Mucosa of stomach (tissue), 1 donor: Measurements from ENCODE around the gene MKI67.

Experiments
- H3K27me3 ChIP-seq: one replicate; pipeline ENCODE4 v1.7.0; 2013; ENCODE audit warnings: mild to moderate bottlenecking, low read length; ENCODE audit not compliant: control insufficient read depth, insufficient read depth
- H3K36me3 ChIP-seq: one replicate; pipeline ENCODE4 v1.7.0; 2013; ENCODE audit warnings: low read length; ENCODE audit not compliant: control insufficient read depth, insufficient read depth
- H3K4me1 ChIP-seq: one replicate; pipeline ENCODE4 v1.7.0; 2013; ENCODE audit warnings: mild to moderate bottlenecking, low read length; ENCODE audit not compliant: control insufficient read depth, insufficient read depth
- H3K4me3 ChIP-seq: one replicate; pipeline ENCODE4 v1.7.0; 2013; ENCODE audit warnings: low read length
- H3K9ac ChIP-seq: one replicate; pipeline ENCODE4 v1.7.0; 2013; ENCODE audit warnings: mild to moderate bottlenecking, low read length, moderate library complexity
- H3K9me3 ChIP-seq: one replicate; pipeline ENCODE4 v1.7.0; 2013; ENCODE audit warnings: mild to moderate bottlenecking, low read length, moderate library complexity; ENCODE audit not compliant: control insufficient read depth
- donor health status: Pancreatic carcinoma.

Gene MKI67

DNA sequence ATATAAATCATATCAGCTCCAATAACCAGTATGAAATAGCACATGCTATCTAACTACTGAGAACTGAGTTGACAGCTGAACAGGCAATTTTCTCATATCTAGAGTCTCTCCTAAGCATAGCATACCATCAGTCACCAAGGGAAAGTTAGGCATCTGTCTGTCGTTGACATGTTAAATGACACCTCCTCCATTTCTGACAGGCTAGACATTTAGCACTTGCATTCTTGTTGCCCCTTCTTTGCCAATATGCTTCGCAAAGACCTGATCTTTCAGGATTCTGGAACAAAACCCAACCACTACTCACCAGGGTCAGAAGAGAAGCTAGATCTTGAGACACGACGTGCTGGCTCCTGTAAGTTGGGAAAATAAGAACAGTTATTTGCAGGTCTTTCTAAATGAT, 10.0 kb downstream of the MKI67 start:
- no peaks in the 10 kb centered on the region for H3K4me1 ChIP-seq
- H3K4me3 ChIP-seq, result no peak overlapping the region
- no peaks in the 10 kb centered on the region for H3K27me3 ChIP-seq
- no peaks in the 10 kb centered on the region for H3K9me3 ChIP-seq
- H3K36me3 ChIP-seq, result no peaks in the 10 kb centered on the region
- no peak overlapping the region for H3K9ac ChIP-seq

DNA sequence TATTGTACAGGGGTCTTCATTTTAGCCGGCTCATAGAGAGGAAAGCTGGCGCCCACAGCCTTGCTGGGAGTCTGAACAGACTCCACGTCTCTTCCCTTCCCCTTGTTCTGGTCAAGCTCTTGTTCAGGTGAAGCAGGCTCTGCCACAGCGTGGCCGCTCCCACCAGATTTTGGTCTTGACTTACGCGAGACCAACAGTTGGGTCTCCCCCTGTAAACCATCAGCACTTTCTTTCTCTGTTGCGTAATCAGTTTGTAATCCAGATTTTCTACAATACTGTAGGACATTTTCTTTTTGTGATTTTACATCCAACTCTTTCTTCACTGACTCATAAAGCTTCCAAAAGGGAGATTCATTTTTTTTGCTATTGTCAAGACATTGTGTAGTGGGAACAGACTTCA, 10.9 kb downstream of the MKI67 start:
- Histone ChIP-seq H3K36me3 (no peaks in the 10 kb centered on the region), H3K4me3 (no peak overlapping the region), H3K9me3 (no peaks in the 10 kb centered on the region)

DNA sequence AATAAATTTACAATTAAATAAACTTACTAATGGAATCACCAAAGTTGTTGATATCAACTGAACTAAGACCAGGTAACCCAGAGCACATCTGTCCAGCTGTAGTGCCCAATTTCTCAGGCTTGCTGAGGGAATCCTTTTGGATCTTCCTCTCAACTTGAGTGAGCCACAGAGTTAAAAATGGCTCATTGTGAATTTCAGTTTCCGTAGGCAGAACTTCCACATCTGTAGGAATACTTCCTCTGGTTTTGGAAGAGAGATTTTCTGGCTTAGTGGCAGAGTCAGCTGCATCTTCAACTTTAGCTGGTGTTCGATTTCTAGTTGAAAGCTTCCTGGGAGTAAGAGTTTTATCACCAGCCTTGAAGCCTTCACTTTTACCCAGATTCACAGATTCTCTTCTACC, 11.3 kb downstream of the MKI67 start:
- H3K27me3 ChIP-seq, result no peaks in the 10 kb centered on the region
- no peak overlapping the region for H3K4me3 ChIP-seq
- no peaks in the 10 kb centered on the region for H3K36me3 ChIP-seq
- no peak overlapping the region for H3K9ac ChIP-seq
- H3K4me1 ChIP-seq, result no peaks in the 10 kb centered on the region
- no peaks in the 10 kb centered on the region for H3K9me3 ChIP-seq

More for the DNA sequence above, 10.9 kb downstream of the MKI67 start:
- Histone ChIP-seq H3K27me3 (no peaks in the 10 kb centered on the region), H3K9ac (no peak overlapping the region), H3K4me1 (no peaks in the 10 kb centered on the region)

DNA sequence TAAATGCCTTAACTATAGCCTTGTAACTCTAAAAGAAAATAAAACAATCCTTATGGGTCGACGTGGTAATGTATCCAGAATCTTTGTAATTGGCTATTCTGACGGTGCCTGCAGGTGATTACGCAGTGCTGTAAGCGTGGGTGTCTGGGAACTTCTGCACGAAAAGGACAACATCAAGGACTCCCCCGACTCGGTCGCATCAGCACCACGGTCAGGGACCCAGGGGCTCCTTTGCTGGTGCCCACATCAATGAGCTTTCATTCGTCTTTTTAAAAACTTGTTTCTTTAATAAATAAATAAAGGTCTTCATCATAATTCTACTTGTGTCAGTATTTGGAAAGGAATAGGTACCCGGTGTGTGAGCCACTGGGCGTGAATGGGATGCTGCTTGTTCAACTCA, 13.2 kb downstream of the MKI67 start:
- no peaks in the 10 kb centered on the region for H3K9me3 ChIP-seq
- no peaks in the 10 kb centered on the region for H3K27me3 ChIP-seq
- no peak overlapping the region for H3K9ac ChIP-seq
- H3K36me3 ChIP-seq, result no peaks in the 10 kb centered on the region
- H3K4me3 ChIP-seq, result no peak overlapping the region
- H3K4me1 ChIP-seq, result no peaks in the 10 kb centered on the region

DNA sequence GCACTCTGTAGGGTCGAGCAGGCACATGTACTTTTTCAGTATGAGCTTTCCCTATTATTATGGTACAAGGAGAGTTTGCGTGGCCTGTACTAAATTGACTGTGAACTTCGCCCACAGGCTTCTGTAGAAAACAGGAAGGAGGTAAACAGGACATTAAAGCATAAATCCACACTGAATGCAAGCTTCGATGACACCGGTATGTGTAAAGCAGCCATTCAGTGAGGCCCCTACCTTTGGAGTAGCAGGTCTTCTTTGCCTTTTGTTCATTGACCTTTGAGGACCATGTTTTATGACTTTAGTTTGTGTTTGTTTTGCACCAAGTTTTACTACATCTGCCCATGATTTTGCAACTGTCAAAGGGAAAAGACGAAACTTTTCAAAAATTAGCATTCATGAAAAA, 14.5 kb downstream of the MKI67 start:
- no peaks in the 10 kb centered on the region for H3K27me3 ChIP-seq
- no peaks in the 10 kb centered on the region for H3K4me1 ChIP-seq
- no peaks in the 10 kb centered on the region for H3K36me3 ChIP-seq
- H3K9ac ChIP-seq, result no peak overlapping the region
- H3K4me3 ChIP-seq, result no peak overlapping the region
- no peaks in the 10 kb centered on the region for H3K9me3 ChIP-seq

DNA sequence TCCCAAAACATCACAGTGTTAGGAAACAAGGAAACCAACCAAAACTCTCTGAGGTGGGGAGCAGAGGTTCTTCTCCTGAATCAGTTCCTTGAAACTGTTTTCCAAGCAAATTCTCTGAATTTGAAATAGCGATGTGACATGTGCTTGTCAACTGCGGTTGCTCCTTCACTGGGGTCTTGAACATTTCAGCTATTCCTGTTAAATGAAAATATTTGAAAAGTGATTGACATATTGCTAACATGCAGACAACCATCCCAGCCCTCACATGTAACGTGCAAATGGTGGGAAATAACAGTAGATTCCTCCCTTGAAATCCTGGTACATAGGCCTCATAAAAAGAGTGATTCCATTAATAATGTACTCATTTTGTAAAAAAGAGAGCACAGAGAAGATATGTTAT, 15.9 kb downstream of the MKI67 start:
- H3K9ac ChIP-seq, result no peak overlapping the region
- H3K9me3 ChIP-seq, result no peaks in the 10 kb centered on the region
- H3K36me3 ChIP-seq, result no peaks in the 10 kb centered on the region
- no peak overlapping the region for H3K4me3 ChIP-seq
- H3K27me3 ChIP-seq, result no peaks in the 10 kb centered on the region
- no peaks in the 10 kb centered on the region for H3K4me1 ChIP-seq

DNA sequence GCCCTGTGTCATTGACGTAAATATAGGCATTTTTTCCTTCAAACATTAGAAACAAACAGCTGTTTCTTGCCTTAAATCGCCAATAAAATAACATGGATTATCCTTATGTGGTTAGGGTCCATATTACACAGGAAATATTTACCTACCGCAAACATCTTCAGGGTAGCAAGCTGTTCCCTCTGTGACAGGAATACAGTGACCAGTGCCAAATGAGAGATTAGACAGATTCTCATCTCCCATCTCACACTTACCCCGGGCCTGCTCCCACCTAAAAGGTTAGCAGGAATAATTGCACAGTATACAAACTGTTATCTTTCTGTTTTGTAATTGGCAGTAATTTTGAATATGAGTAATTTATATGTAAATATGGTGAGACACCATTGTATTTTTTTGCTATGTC, 16.5 kb downstream of the MKI67 start:
- no peaks in the 10 kb centered on the region for H3K36me3 ChIP-seq
- no peaks in the 10 kb centered on the region for H3K27me3 ChIP-seq
- H3K4me1 ChIP-seq, result no peaks in the 10 kb centered on the region
- no peaks in the 10 kb centered on the region for H3K9me3 ChIP-seq
- H3K9ac ChIP-seq, result no peak overlapping the region
- H3K4me3 ChIP-seq, result no peak overlapping the region

DNA sequence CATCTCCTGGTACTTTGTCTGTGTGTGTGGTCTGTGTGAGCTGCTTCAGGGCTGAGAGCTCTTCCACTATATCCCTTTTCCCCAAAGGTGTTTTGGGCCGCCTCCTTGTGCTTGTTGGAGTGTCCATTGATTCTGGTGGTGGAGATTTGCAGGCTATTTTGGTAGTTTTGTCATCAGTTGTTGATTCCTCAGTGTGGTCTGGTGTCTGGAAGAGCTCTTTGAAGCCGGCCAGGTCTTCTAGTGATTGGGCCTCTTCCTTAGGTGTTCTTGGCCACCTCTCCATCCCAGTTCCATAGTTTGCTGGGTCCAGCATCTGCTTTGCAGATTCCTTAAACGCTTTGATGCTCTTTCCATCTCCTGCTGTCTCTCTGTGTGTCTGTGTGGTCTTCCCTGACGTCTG, 20.8 kb downstream of the MKI67 start:
- no peak overlapping the region for H3K9ac ChIP-seq
- H3K4me3 ChIP-seq, result no peak overlapping the region
- H3K27me3 ChIP-seq, result no peaks in the 10 kb centered on the region
- no peaks in the 10 kb centered on the region for H3K4me1 ChIP-seq
- no peaks in the 10 kb centered on the region for H3K36me3 ChIP-seq
- no peaks in the 10 kb centered on the region for H3K9me3 ChIP-seq

DNA sequence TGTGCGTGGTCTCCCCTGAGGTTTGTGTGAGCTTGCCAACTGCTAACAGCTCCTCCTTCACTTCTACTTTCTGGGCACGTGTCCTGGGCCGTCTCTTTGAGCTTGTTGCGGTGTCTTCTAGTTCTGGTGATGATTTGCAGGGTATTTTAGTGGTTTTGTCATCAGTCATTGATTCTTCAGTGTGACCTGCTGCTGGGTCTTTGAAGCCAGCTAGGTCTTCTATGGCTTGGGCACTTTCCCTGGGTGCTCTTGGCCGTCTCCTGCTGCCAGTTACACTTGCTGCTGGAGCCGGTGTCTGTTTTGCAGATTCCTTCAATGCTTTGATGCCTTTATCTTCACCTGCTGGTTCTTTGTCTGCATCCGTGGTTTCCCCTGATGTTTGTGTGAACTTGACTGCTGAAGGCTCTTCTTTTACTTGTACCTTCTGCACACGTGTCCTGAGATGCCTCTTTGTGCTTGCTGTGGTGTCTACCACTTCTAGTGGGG, 23.0 kb downstream of the MKI67 start:
- no peaks in the 10 kb centered on the region for H3K4me1 ChIP-seq
- H3K9ac ChIP-seq, result no peak overlapping the region
- no peaks in the 10 kb centered on the region for H3K36me3 ChIP-seq
- no peak overlapping the region for H3K4me3 ChIP-seq
- no peaks in the 10 kb centered on the region for H3K9me3 ChIP-seq
- no peaks in the 10 kb centered on the region for H3K27me3 ChIP-seq

DNA sequence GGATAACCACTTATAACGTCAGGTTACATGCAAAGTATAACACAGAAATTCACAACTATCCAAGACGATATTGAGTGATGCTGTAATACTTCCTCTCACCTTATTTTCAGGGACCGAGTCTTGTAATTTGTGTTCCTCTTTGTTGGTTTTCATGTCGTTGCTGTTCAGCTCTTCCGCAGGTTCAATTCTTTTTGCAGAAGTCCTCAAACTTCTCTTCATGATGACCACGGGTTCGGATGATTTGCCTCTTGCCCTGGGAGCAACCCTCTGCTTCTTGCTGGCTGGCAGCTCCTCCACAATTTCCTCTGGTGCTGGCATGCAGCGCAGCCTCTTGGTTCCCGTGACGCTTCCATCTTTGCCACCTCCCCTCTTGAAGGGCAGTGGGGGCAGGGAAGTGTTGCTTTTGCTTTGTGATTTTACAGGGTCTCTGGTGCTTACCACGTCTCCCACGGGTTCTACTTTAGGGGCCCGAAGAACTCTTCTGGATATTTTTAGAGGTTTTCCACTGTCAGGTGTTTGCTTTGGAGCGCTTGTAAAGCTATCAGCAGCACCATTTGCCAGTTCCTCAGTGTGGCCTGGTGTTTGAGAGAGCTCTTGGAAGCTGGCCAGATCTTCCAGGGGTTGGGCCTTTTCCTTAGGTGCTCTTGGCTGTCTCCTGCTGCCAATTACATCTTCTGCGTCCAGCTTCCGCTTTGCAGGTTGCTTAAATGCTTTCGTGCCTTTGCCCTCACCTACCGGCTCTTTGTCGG, 23.6 kb downstream of the MKI67 start:
- Histone ChIP-seq H3K36me3 (no peaks in the 10 kb centered on the region), H3K4me1 (no peaks in the 10 kb centered on the region), H3K9me3 (no peaks in the 10 kb centered on the region), H3K27me3 (no peaks in the 10 kb centered on the region), H3K9ac (no peak overlapping the region), H3K4me3 (no peak overlapping the region)

DNA sequence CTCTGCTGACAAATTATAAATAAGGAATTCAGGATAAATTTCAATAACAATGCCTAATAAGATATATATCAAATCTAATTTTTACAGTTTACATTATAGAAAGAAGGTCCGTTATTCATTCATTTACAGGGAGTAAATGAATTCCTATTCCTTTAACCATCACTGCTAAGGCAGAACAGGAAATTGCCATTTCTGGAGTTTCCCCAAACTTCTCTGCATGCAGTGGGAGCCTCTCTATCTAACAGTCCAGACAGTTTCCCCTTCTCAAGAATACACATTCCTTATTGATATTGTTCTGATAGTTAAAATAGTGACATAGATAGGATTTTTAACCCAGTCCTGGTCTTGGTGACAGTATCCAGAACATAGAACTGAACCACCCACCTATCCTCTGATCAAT, 24.3 kb downstream of the MKI67 start:
- Histone ChIP-seq H3K9me3 (no peaks in the 10 kb centered on the region), H3K4me3 (no peak overlapping the region), H3K4me1 (no peaks in the 10 kb centered on the region), H3K36me3 (no peaks in the 10 kb centered on the region), H3K27me3 (no peaks in the 10 kb centered on the region), H3K9ac (no peak overlapping the region)

DNA sequence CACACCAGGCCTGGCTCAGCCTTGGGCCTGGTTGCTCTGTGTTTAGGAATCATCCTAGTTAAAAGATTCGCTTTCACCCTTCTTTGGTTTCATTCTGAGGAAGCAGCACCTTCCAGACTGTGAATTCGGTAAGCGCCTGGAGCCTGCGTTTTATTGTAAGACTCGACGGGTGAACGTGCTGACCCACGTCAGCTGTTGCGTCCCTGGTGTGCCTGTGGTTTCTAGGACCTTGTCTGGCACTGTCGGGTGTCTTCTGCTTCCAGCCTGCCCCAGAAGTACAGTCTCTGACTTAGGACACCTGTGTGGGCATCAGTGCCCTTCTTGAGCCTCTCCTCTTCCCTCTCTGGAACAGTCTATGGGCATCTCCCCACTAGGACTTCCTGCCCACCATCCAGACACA, 26.3 kb downstream of the MKI67 start:
- H3K9me3 ChIP-seq, result no peaks in the 10 kb centered on the region
- no peaks in the 10 kb centered on the region for H3K27me3 ChIP-seq
- H3K4me3 ChIP-seq, result no peak overlapping the region
- no peaks in the 10 kb centered on the region for H3K36me3 ChIP-seq
- no peaks in the 10 kb centered on the region for H3K4me1 ChIP-seq
- H3K9ac ChIP-seq, result no peak overlapping the region

DNA sequence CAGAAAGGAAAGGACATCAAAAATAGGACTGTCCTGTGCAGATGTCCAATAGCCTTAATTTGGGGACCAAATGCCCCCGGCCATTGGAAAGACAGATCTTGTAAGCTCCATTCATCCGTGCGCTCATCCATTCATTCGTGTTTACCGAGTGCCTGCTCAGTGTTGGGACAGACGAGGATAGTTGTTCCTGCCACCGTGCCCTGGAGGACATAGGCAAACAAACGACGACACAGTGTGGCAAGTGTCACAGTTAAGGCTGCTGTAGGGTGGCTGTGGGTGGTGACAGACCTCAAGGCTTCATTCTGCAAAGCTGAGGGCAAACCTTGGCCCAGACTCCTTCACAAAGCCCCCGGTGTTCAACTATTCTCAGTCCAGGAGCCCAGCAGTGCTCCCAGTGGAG, 27.6 kb downstream of the MKI67 start:
- Histone ChIP-seq H3K9ac (no peak overlapping the region), H3K4me3 (no peak overlapping the region), H3K4me1 (no peaks in the 10 kb centered on the region), H3K9me3 (no peaks in the 10 kb centered on the region), H3K36me3 (no peaks in the 10 kb centered on the region), H3K27me3 (no peaks in the 10 kb centered on the region)
